Measurements from ENCODE around the gene VTA1.

- TF ChIP-seq CTCF (IDR thresholded peaks at IDR 0.05) = no peak
- TF ChIP-seq POLR2A (IDR thresholded peaks at IDR 0.05) = no peak
Observed at GRCh38 chr6:142242269-142242668, 95.2 kb downstream of the VTA1 start.

Measured in esophagus squamous epithelium (tissue), 4 donors.